Peyer's patch (tissue), 4 donors: ENCODE data around the gene MIAT.

Source experiments
- POLR2A ChIP-seq, 2 donors: fragments of 450-650 bp; IDR thresholded peaks; one replicate each; pipeline ENCODE4 v1.5.1; 2017; ENCODE audit warnings: antibody characterized with exemption in 2 of 2, mild to moderate bottlenecking in 2 of 2, moderate library complexity in 2 of 2
- TF ChIP-seq, protein P1 (sequence below), 6 experiments: fragments of 450-650 bp in 4 of 6; fragments of 200-600 bp in 2 of 6; sonication (generic) in 1 of 6; IDR thresholded peaks; one replicate each; pipeline ENCODE4 v1.5.1; 2017 to 2019; ENCODE audit warnings: antibody characterized with exemption in 6 of 6, mild to moderate bottlenecking in 3 of 6, moderate library complexity in 1 of 6

DNA sequence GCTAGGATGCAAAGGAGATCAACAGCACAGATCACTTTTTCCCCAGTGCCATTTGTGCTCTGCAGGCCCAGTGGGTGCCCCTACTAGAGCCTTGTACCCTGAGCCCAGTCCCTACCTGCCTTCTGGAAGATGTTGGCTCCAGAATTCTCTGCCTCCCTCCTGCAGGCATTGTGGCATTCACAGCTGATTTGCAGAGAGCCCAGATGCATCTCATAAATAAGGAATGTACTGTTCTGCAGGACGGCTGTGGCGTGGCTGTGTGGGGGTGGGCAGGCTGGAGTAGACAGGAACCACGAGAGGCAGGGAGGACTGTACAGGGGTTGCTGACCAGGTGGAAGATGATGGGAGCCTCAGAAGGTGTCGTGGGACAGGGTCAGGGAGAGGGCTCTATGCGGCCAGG is 11.2 kb upstream of the MIAT start:
- TF ChIP-seq, protein P1, sequence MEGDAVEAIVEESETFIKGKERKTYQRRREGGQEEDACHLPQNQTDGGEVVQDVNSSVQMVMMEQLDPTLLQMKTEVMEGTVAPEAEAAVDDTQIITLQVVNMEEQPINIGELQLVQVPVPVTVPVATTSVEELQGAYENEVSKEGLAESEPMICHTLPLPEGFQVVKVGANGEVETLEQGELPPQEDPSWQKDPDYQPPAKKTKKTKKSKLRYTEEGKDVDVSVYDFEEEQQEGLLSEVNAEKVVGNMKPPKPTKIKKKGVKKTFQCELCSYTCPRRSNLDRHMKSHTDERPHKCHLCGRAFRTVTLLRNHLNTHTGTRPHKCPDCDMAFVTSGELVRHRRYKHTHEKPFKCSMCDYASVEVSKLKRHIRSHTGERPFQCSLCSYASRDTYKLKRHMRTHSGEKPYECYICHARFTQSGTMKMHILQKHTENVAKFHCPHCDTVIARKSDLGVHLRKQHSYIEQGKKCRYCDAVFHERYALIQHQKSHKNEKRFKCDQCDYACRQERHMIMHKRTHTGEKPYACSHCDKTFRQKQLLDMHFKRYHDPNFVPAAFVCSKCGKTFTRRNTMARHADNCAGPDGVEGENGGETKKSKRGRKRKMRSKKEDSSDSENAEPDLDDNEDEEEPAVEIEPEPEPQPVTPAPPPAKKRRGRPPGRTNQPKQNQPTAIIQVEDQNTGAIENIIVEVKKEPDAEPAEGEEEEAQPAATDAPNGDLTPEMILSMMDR (IDR thresholded peaks at IDR 0.05) = no peak
- no peak for TF ChIP-seq POLR2A (IDR thresholded peaks at IDR 0.05)
